ENCODE results near the gene MOV10. TPM values are rescaled to one million over a fixed set of nuclear protein-coding genes. Genes with fewer than 3 reads are reported as not detected.

MOV10 gene
- total RNA-seq, 1 donor from 2014 or later = 85.1 TPM

GRCh38 chr1:112677501-112677900, 3.0 kb downstream of the MOV10 start:
- Mint-ChIP-seq H3K9me3 (ENCODE audit: unreplicated experiment) (no peaks in the 10 kb centered on the region), H3K27ac (ENCODE audit: unreplicated experiment) (no peak overlapping the region)
- TF ChIP-seq CTCF (IDR thresholded peaks at IDR 0.05) = no peak

GRCh38 chr1:112678605-112679004, 4.1 kb downstream of the MOV10 start:
- TF ChIP-seq CTCF (IDR thresholded peaks at IDR 0.05) = no peak
- no peaks in the 10 kb centered on the region for H3K27me3 Mint-ChIP-seq (ENCODE audit: unreplicated experiment)
- no peak overlapping the region for H3K4me3 Mint-ChIP-seq (ENCODE audit: unreplicated experiment)
- peaks cover 31% of the 10 kb centered on the region for H3K4me1 Mint-ChIP-seq (ENCODE audit: unreplicated experiment)
- no peak for DNase-seq (ENCODE audit: extremely low spot score, unreplicated experiment)
- H3K9me3 Mint-ChIP-seq (ENCODE audit: unreplicated experiment) = no peaks in the 10 kb centered on the region
- no peak overlapping the region for H3K27ac Mint-ChIP-seq (ENCODE audit: unreplicated experiment)
- H3K36me3 Mint-ChIP-seq (ENCODE audit: unreplicated experiment) = peaks cover 8% of the 10 kb centered on the region

More at GRCh38 chr1:112677501-112677900, 3.0 kb downstream of the MOV10 start:
- no peak for DNase-seq (ENCODE audit: extremely low spot score, unreplicated experiment)
- H3K4me3 Mint-ChIP-seq (ENCODE audit: unreplicated experiment) = no peak overlapping the region
- H3K27me3 Mint-ChIP-seq (ENCODE audit: unreplicated experiment) = no peaks in the 10 kb centered on the region
- peaks cover 8% of the 10 kb centered on the region for H3K36me3 Mint-ChIP-seq (ENCODE audit: unreplicated experiment)
- H3K4me1 Mint-ChIP-seq (ENCODE audit: unreplicated experiment) = peaks cover 38% of the 10 kb centered on the region

- TF ChIP-seq CTCF (IDR thresholded peaks at IDR 0.05) = no peak
These were observed 11.5 kb downstream of the MOV10 start for GRCh38 chr1:112685913-112686312.

GRCh38 chr1:112686417-112686816, 12.0 kb downstream of the MOV10 start:
- Mint-ChIP-seq H3K36me3 (ENCODE audit: unreplicated experiment) (peaks cover 19% of the 10 kb centered on the region), H3K9me3 (ENCODE audit: unreplicated experiment) (no peaks in the 10 kb centered on the region), H3K4me1 (ENCODE audit: unreplicated experiment) (peaks cover 5% of the 10 kb centered on the region), H3K27me3 (ENCODE audit: unreplicated experiment) (no peaks in the 10 kb centered on the region), H3K4me3 (ENCODE audit: unreplicated experiment) (no peak overlapping the region), H3K27ac (ENCODE audit: unreplicated experiment) (no peak overlapping the region)
- no peak for DNase-seq (ENCODE audit: extremely low spot score, unreplicated experiment)
- no peak for TF ChIP-seq CTCF (IDR thresholded peaks at IDR 0.05)

More at GRCh38 chr1:112685913-112686312, 11.5 kb downstream of the MOV10 start:
- H3K4me3 Mint-ChIP-seq (ENCODE audit: unreplicated experiment) = no peak overlapping the region
- no peaks in the 10 kb centered on the region for H3K9me3 Mint-ChIP-seq (ENCODE audit: unreplicated experiment)
- no peaks in the 10 kb centered on the region for H3K27me3 Mint-ChIP-seq (ENCODE audit: unreplicated experiment)
- no peak for DNase-seq (ENCODE audit: extremely low spot score, unreplicated experiment)
- peaks cover 19% of the 10 kb centered on the region for H3K36me3 Mint-ChIP-seq (ENCODE audit: unreplicated experiment)
- H3K27ac Mint-ChIP-seq (ENCODE audit: unreplicated experiment) = no peak overlapping the region
- H3K4me1 Mint-ChIP-seq (ENCODE audit: unreplicated experiment) = peaks cover 5% of the 10 kb centered on the region

GRCh38 chr1:112686835-112687234, 12.4 kb downstream of the MOV10 start:
- no peak overlapping the region for H3K4me3 Mint-ChIP-seq (ENCODE audit: unreplicated experiment)
- TF ChIP-seq CTCF (IDR thresholded peaks at IDR 0.05) = no peak
- no peaks in the 10 kb centered on the region for H3K27me3 Mint-ChIP-seq (ENCODE audit: unreplicated experiment)
- H3K27ac Mint-ChIP-seq (ENCODE audit: unreplicated experiment) = no peak overlapping the region
- H3K9me3 Mint-ChIP-seq (ENCODE audit: unreplicated experiment) = no peaks in the 10 kb centered on the region
- H3K4me1 Mint-ChIP-seq (ENCODE audit: unreplicated experiment) = peaks cover 5% of the 10 kb centered on the region
- H3K36me3 Mint-ChIP-seq (ENCODE audit: unreplicated experiment) = peaks cover 22% of the 10 kb centered on the region
- DNase-seq (ENCODE audit: extremely low spot score, unreplicated experiment) = no peak

All from osteocyte (in vitro differentiated cells).